Stomach (tissue), 9 donors: ENCODE measurements around the gene ANP32B. TPM values are rescaled to one million over a fixed set of nuclear protein-coding genes. Genes with fewer than 3 reads are reported as not detected.

Experiments used
- DNase-seq, 2 donors: peaks; one replicate each; pipeline versions ENCODE4 v3.0.0 to v3.0.0-alpha.2; 2013 to 2019
- H3K27ac ChIP-seq, 5 donors: fragments of 200-600 bp in 4 of 5; sonication (generic) in 4 of 5; one replicate each; pipeline ENCODE4 v1.5.1; 2013 to 2019; ENCODE audit warnings: mild to moderate bottlenecking in 1 of 5, moderate library complexity in 1 of 5
- H3K27me3 ChIP-seq, 3 donors: fragments of 200-600 bp; sonication (generic); one replicate each; pipeline ENCODE4 v1.5.1; 2017 to 2019; ENCODE audit warnings: mixed run types in 1 of 3
- H3K36me3 ChIP-seq, 4 donors: fragments of 200-600 bp; sonication (generic); 1 replicate in 3 of 4; 2 replicates in 1 of 4; pipeline ENCODE4 v1.5.1; 2016 to 2019
- H3K4me1 ChIP-seq, 4 donors: fragments of 200-600 bp; sonication (generic); one replicate each; pipeline ENCODE4 v1.5.1; 2016 to 2019
- H3K4me3 ChIP-seq, 4 donors: fragments of 200-600 bp; sonication (generic) in 3 of 4; one replicate each; pipeline ENCODE4 v1.5.1; 2016 to 2019; ENCODE audit warnings: mild to moderate bottlenecking in 1 of 4
- H3K9me3 ChIP-seq, 4 donors: fragments of 200-600 bp; sonication (generic); one replicate each; pipeline ENCODE4 v1.5.1; 2016 to 2019
- CTCF ChIP-seq, 7 experiments: fragments of 450-650 bp in 4 of 7; fragments of 200-600 bp in 3 of 7; sonication (generic) in 3 of 7; IDR thresholded peaks; one replicate each; pipeline ENCODE4 v1.5.1; 2016 to 2019; ENCODE audit warnings: antibody characterized with exemption in 7 of 7, control low read depth in 2 of 7, mild to moderate bottlenecking in 1 of 7
- EP300 ChIP-seq: sonication (generic); formaldehyde crosslinking; IDR thresholded peaks from one replicate; pipeline ENCODE4 v1.6.1; 2017; ENCODE audit warnings: antibody characterized with exemption
- POLR2A ChIP-seq, 4 donors: fragments of 450-650 bp; IDR thresholded peaks; one replicate each; pipeline ENCODE4 v1.6.1; 2016; ENCODE audit warnings: antibody characterized with exemption in 4 of 4, control low read depth in 2 of 4, mild to moderate bottlenecking in 1 of 4, moderate library complexity in 1 of 4
- POLR2AphosphoS5 ChIP-seq, 3 donors: sonication (generic); formaldehyde crosslinking; IDR thresholded peaks; one replicate each; pipeline ENCODE4 v1.6.1; 2016; ENCODE audit warnings: antibody characterized with exemption in 3 of 3
- WGBS, 5 donors: extraction: QIAGEN DNeasy Blood & Tissue Kit in 3 of 5; methylation state at CpG; one replicate each; pipeline versions ENCODE4 v1.1.5 to v1.1.7; 2013 to 2018; 5-methylcytosine and 5-hydroxymethylcytosine counted together
- intact Hi-C: fragments of 100-400 bp; cut with DNase I; formaldehyde crosslinking; loops from one replicate; pipeline ENCODE4 v1.15.1; 2023; ENCODE audit warnings: low total_unique reads
- polyA plus RNA-seq, 3 donors: library from polyadenylated mRNA; stranded (reverse); fragments of 200-250 nt; gene quantifications; one replicate each; pipeline ENCODE4 v1.2.3, GENCODE V29; 2013
- total RNA-seq, 5 donors: library from RNA; depleted of rRNA; stranded (reverse); fragments of >200 nt; gene quantifications; one replicate each; pipeline versions ENCODE4 v1.1.0 to v1.2.3, GENCODE V29; 2014 to 2016
- donor health status: healthy with polysubstance abuse.
- donor health status: Bipolar disorder and iron deficiency.
- donor health status: healthy.

The ANP32B gene
- total and polyA plus RNA-seq, 8 donors, result 8.2 to 267 (median 100) TPM

GRCh38 chr9:97980479-97980803 lies 2.7 kb upstream of the ANP32B start:
- no peak for DNase-seq
- no peaks in the 10 kb centered on the region for H3K9me3 ChIP-seq
- peak overlapping the region in 1 of 5 donors; percentile 34 for H3K27ac ChIP-seq
- no peak overlapping the region for H3K4me3 ChIP-seq
- H3K27me3 ChIP-seq, result no peaks in the 10 kb centered on the region
- no peaks in the 10 kb centered on the region for H3K36me3 ChIP-seq
- TF ChIP-seq POLR2AphosphoS5 (IDR thresholded peaks at IDR 0.05), result no peak
- no peak for TF ChIP-seq EP300
- no peak for TF ChIP-seq POLR2A (IDR thresholded peaks at IDR 0.05)
- TF ChIP-seq CTCF (IDR thresholded peaks at IDR 0.05), result no peak
- H3K4me1 ChIP-seq, result peaks cover 7 to 27% (median 22%) of the 10 kb centered on the region in 4 donors
- 82 to 88% (median 84%) methylated on average over 4 of the region's 4 CpGs for WGBS, 5 donors
- intact Hi-C loops, result no loop called here

- Histone ChIP-seq H3K9me3 (no peaks in the 10 kb centered on the region), H3K4me3 (no peak overlapping the region), H3K27ac (no peak overlapping the region), H3K27me3 (no peaks in the 10 kb centered on the region), H3K36me3 (no peaks in the 10 kb centered on the region), H3K4me1 (peaks cover 14 to 35% (median 29%) of the 10 kb centered on the region in 4 donors)
- 73 to 87% (median 81%) methylated on average over 10 of the region's 10 CpGs for WGBS, 5 donors
- TF ChIP-seq POLR2AphosphoS5 (IDR thresholded peaks at IDR 0.05) (no peak), EP300 (no peak), POLR2A (IDR thresholded peaks at IDR 0.05) (no peak), CTCF (IDR thresholded peaks at IDR 0.05) (no peak)
- DNase-seq, result peak in 1 of 2 donors; percentile 37
- intact Hi-C loops, result no loop called here
Measured at GRCh38 chr9:97980918-97981845, 2.0 kb upstream of the ANP32B start.

- intact Hi-C loops, result no loop called here
- peak overlapping the region; percentile 80 to 95 (median 88) for H3K4me3 ChIP-seq
- TF ChIP-seq POLR2AphosphoS5 (IDR thresholded peaks at IDR 0.05) (no peak), EP300 (no peak), CTCF (IDR thresholded peaks at IDR 0.05) (no peak), POLR2A (IDR thresholded peaks at IDR 0.05) (no peak)
- H3K4me1 ChIP-seq, result peaks cover 16 to 43% (median 38%) of the 10 kb centered on the region in 4 donors
- no peaks in the 10 kb centered on the region for H3K9me3 ChIP-seq
- H3K27ac ChIP-seq, result peak overlapping the region; percentile 96 to 100 (median 99)
- WGBS, 5 donors, result 34 to 43% (median 38%) methylated on average over 14 to 15 of the region's 15 CpGs
- no peaks in the 10 kb centered on the region for H3K27me3 ChIP-seq
- peak in 1 of 2 donors; percentile 31 for DNase-seq
- no peaks in the 10 kb centered on the region for H3K36me3 ChIP-seq
Measured at GRCh38 chr9:97981846-97982682, 1.1 kb upstream of the ANP32B start.

- H3K36me3 ChIP-seq, result no peaks in the 10 kb centered on the region
- DNase-seq, result peak; percentile 59 to 87
- peak overlapping the region; percentile 80 to 95 (median 88) for H3K4me3 ChIP-seq
- no peaks in the 10 kb centered on the region for H3K9me3 ChIP-seq
- intact Hi-C loops, result no loop called here
- H3K27me3 ChIP-seq, result no peaks in the 10 kb centered on the region
- WGBS, 5 donors, result 0 to 1% (median 1%) methylated on average over 27 to 69 of the region's 70 CpGs
- no peak for TF ChIP-seq CTCF (IDR thresholded peaks at IDR 0.05)
- peak overlapping the region; percentile 96 to 100 (median 99) for H3K27ac ChIP-seq
- H3K4me1 ChIP-seq, result peaks cover 27 to 60% (median 52%) of the 10 kb centered on the region in 4 donors
Measured at GRCh38 chr9:97983589-97984187, 547 bp downstream of the ANP32B start.
